ENCODE results near the gene MAML2. TPM values are rescaled to one million over a fixed set of nuclear protein-coding genes. Genes with fewer than 3 reads are reported as not detected.

Gene MAML2
- total RNA-seq, 4 donors from 2014 or later, result 34.3 to 58.8 (median 56.0) TPM

GRCh38 chr11:96063053-96063452 is 279.9 kb downstream of the MAML2 start:
- no peak for TF ChIP-seq CTCF (IDR thresholded peaks at IDR 0.05; ENCODE audit: low read depth)

GRCh38 chr11:96062134-96062533 is 280.9 kb downstream of the MAML2 start:
- TF ChIP-seq CTCF (IDR thresholded peaks at IDR 0.05; ENCODE audit: low read depth), result no peak

GRCh38 chr11:96061730-96062129 is 281.3 kb downstream of the MAML2 start:
- TF ChIP-seq CTCF (IDR thresholded peaks at IDR 0.05; ENCODE audit: low read depth), result no peak

GRCh38 chr11:96061069-96061468 is 281.9 kb downstream of the MAML2 start:
- TF ChIP-seq CTCF (IDR thresholded peaks at IDR 0.05; ENCODE audit: low read depth), result no peak

GRCh38 chr11:96057502-96057901 is 285.5 kb downstream of the MAML2 start:
- TF ChIP-seq CTCF (IDR thresholded peaks at IDR 0.05; ENCODE audit: low read depth), result no peak

GRCh38 chr11:96056576-96056975 is 286.4 kb downstream of the MAML2 start:
- no peak for TF ChIP-seq CTCF (IDR thresholded peaks at IDR 0.05; ENCODE audit: low read depth)

GRCh38 chr11:96055706-96056387 is 287.1 kb downstream of the MAML2 start:
- no peak for TF ChIP-seq CTCF (IDR thresholded peaks at IDR 0.05; ENCODE audit: low read depth)
